Activated CD4-positive, CD25-positive, alpha-beta regulatory T cell (primary cell): ENCODE results near the gene ATP6V0E1.

Experiments
- DNase-seq, 4 experiments: peaks; one replicate each; lab custom pipeline; 2025; lab: John Stamatoyannopoulos, UW

ATP6V0E1 gene

GRCh38 chr5:172956936-172957335 is 26.6 kb upstream of the ATP6V0E1 start:
- no peak for DNase-seq

DNA sequence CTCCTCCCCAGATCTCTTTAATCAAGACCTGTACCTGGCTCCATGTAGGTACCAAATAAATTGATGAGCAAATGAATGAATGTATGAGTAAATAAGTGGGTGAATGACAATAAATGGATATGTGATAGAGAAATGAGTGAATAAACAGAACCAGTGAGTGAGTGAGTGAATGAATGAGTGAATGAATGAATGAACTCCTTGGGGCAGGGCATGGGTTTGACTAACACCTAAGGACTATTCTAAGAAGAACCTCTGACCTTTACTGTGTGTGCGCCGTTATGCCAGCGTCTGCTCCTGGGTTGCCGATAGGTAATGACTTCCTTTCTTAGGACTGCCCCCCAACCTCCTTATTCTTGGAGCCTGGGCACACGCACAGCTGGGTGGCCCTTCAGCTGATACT is 26.1 kb upstream of the ATP6V0E1 start:
- DNase-seq = no peak

- DNase-seq = peak; percentile 42 to 64 (median 50)
Observed at GRCh38 chr5:172958331-172959046, 25.1 kb upstream of the ATP6V0E1 start.

DNA sequence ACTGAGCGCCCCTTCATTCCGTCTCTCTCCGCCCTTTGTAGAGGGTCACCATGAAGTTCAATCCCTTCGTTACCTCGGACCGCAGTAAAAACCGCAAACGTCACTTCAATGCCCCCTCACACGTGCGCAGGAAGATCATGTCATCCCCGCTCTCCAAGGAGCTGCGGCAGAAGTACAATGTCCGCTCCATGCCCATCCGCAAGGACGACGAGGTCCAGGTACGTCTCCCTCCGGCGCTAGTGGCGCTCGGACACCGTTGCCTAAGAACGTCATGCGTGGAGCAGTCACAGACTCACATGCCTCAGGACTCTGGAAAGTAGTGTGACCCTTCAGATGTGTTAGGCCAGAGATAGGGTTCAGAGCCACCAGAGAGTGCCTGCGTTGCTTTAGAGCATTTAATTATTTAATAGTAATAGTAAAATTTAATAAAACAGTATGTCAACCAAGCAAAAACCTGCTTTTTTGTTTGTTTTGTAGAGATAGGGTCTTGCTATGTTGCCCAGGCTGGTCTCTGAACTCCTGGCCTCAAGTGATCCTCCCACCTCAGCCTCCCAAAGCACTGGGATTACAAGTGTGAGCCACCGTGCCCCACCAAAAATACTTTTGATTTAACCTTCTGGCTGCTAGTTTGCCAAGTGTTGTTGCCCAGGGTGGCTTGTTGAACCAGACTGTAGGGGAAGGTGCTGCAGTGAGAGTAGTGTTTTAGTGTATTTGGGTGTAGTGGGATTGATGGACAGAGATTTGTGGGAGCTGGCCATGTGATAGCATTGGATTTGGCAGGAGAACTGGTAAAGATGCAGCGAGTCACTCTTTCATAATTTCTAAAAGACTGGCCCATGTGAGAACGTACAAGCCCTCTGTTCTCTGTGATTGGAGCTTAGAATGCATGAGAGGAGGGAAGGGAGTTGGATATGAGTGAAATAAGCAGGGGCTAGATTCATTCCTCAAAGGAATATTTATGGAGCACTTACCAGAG is 23.5 kb upstream of the ATP6V0E1 start:
- DNase-seq = no peak

DNA sequence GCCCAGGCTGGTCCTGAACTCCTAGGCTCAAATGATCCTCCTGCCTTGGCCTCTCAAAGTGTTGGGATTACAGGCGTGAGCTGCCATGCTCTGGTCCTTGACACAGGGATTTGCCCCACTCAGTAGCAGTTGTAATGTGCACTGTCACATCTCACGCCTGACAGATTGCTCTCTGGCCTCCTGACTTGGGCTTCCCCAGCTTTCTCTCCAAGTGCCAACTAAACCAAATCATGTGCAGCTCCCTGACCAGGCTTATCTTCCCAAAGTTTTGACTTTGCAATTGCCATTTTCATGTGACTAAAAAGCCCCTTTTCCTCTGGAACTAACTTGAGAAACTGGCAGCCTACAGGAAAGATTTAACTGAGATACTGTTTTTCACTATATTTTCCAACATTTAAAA is 13.7 kb upstream of the ATP6V0E1 start:
- DNase-seq = no peak

GRCh38 chr5:172971482-172971881 is 12.1 kb upstream of the ATP6V0E1 start:
- no peak for DNase-seq

- no peak for DNase-seq
Observed at GRCh38 chr5:172972552-172972951, 11.0 kb upstream of the ATP6V0E1 start.

- no peak for DNase-seq
Observed at GRCh38 chr5:172973127-172973916, 10.2 kb upstream of the ATP6V0E1 start.

- DNase-seq = no peak
Observed at GRCh38 chr5:172973931-172974330, 9.6 kb upstream of the ATP6V0E1 start.

DNA sequence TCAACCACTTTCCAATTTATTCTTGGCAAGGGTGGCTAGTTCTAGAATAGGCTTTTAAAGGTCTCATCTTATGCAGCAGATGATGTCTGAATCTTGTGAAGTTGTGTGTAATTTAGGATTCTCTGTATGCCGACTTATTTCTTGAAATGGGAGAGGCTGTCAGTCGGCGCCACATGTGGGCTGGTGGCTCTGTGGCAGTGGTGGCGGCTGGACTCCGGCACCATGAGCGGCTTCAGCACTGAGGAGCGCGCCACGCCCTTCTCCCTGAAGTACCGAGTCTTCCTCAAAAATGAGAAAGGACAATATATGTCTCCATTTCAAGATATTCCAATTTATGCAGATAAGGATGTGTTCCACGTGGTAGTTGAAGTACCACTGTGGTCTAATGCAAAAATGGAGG is 8.3 kb upstream of the ATP6V0E1 start:
- DNase-seq = no peak

DNA sequence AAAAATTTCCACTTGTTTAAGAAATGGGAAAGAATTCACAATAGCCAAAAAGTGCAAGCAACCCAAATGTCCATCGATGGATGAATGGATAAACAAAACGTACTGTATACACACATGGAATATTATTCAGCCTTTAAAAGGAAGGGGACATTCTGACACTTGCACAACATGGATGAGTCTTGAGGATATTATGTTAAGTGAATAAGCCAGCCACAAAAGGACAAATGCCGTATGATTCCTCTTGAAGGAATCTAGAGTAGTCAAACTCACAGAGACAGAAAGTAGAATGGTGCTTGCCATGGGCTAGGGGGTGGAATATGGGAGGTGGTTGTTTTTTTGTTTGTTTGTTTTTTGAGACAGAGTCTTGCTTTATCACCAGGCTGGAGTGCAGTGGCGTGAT is 3.8 kb upstream of the ATP6V0E1 start:
- DNase-seq = no peak

DNA sequence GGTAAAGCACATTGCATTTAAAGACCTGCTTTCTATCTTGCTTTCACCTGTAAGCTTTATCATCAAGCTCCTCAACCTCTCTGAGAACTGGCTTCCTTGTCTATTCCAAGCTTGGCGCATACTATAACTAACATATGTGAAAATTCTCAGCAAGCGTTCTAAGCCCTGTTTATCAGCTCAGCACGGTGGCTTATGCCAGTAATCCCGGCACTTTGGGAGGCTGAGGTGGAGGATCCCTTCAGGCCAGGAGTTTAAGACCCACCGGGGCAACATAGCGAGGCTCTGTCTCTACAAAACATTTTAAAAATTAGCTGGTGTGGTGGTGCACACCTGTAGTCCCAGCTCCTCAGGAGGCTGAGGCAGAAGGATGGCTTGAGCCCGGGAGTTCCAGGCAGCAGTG is 1.6 kb upstream of the ATP6V0E1 start:
- DNase-seq = no peak

GRCh38 chr5:172984244-172984953 is 828 bp downstream of the ATP6V0E1 start:
- DNase-seq = peak; percentile 22 to 56 (median 44)

DNA sequence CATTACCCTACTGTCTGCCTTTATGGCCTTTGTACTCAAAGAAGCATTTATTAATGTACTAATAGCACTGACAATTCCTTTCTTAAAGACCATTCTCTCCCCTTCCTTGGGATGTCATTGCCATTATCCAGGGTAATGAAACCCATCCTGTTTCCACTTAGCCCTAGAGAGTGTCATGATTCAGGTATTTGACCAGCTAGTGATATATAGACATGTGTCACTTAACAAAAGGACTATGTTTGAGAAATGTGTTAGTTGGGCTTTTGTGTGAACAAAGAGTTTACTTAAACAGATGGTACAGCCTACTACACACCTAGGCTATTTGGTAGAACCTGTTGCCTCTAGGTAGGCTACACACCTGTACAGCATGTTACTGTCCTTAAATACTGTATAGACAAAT is 2.0 kb downstream of the ATP6V0E1 start:
- no peak for DNase-seq

DNA sequence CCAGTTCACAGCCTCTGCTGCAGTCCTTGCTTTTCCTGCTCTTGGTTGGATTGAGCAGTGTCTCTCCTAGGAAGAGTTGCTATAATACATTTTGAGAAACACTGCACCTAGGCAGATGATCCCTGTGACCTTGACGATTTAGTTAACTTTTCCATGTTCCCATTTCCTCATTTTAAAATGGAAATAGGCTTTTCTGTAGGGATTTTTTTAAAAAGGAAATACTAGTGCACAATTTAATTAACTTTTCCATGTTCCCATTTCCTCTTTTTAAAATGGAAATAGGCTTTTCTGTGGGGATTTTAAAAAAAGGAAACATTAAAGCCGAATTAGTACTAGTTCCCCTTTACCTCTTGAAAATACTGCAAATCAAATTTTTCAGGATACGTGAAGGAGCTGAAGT is 4.7 kb downstream of the ATP6V0E1 start:
- no peak for DNase-seq

GRCh38 chr5:172990776-172991175 is 7.2 kb downstream of the ATP6V0E1 start:
- no peak for DNase-seq

DNA sequence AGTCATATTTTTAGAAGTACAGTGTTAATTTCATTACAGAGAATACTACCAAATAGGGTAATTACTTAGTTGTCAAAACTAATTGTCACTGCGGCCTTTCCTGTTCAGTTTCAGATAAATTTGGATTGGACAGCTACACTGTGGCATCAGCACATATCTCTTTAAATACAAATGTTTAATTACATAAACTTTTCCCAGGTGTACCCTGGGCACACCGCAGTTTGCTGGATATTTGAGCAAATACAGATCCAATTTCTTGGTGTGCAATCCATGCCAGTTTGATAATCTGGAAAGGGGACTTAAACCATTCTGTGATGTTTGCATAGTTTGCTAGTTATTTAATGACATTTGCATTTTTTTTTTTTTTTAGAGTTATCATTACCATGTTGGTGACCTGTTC is 10.8 kb downstream of the ATP6V0E1 start:
- no peak for DNase-seq

DNA sequence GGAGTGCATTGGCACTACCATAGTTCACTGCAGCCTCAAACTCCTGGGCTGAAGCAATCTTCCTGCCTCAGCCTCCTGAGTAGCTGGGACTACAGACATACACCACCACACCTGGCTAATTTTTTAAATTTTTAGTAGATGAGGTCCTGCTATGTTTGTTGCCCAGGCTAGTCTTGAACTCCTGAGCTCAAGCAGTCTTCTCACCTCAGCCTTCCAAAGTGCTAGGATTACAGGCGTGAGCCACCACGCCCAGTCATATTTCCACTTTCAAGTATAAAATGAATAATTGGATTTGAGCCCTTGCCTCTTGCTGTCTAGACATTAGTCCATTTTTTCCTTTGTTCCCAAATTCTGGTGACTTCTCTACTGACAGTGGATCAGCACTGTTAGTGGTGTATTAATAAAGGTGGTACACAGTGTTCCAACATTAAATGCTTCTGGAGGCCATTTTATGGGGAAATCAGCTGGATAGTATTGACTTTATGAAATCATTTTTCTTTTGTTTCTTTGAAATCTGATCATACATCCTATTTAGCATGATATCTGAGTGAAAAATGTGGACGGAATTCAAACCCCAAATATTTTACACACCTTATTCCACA is 15.9 kb downstream of the ATP6V0E1 start:
- DNase-seq = no peak

GRCh38 chr5:172999974-173000373 is 16.4 kb downstream of the ATP6V0E1 start:
- DNase-seq = no peak

- no peak for DNase-seq
Observed at GRCh38 chr5:173001229-173001841, 17.8 kb downstream of the ATP6V0E1 start.

- DNase-seq = no peak
Observed at GRCh38 chr5:173003360-173003759, 19.8 kb downstream of the ATP6V0E1 start.
